Osteocyte (in vitro differentiated cells): Measurements from ENCODE around the gene ITGA11. TPM values are rescaled to one million over a fixed set of nuclear protein-coding genes. Genes with fewer than 3 reads are reported as not detected.
A peak's percentile ranks its signal among the peaks of the same experiment; 100 is the strongest.

Experiments used
- DNase-seq: peaks from one replicate; pipeline ENCODE4 v3.0.0; 2021; ENCODE audit warnings: mixed read lengths; ENCODE audit not compliant: unreplicated experiment; ENCODE audit errors: extremely low spot score
- H3K27ac Mint-ChIP-seq: one replicate; pipeline ENCODE4 v1.8.0; 2021; ENCODE audit warnings: mild to moderate bottlenecking, mixed read lengths; ENCODE audit not compliant: unreplicated experiment
- H3K27me3 Mint-ChIP-seq: one replicate; pipeline ENCODE4 v1.8.0; 2021; ENCODE audit warnings: mixed read lengths; ENCODE audit not compliant: unreplicated experiment
- H3K36me3 Mint-ChIP-seq: one replicate; pipeline ENCODE4 v1.8.0; 2021; ENCODE audit warnings: mixed read lengths; ENCODE audit not compliant: unreplicated experiment
- H3K4me1 Mint-ChIP-seq: one replicate; pipeline ENCODE4 v1.8.0; 2021; ENCODE audit warnings: mixed read lengths; ENCODE audit not compliant: unreplicated experiment
- H3K4me3 Mint-ChIP-seq: one replicate; pipeline ENCODE4 v1.8.0; 2021; ENCODE audit warnings: mild to moderate bottlenecking, moderate library complexity, mixed read lengths; ENCODE audit not compliant: unreplicated experiment
- H3K9me3 Mint-ChIP-seq: one replicate; pipeline ENCODE4 v1.8.0; 2021; ENCODE audit warnings: mixed read lengths; ENCODE audit not compliant: unreplicated experiment
- total RNA-seq: library from RNA; stranded (reverse); gene quantifications from 2 replicates; pipeline ENCODE4 v1.2.1, GENCODE V29; 2021
- TF ChIP-seq, protein P1 (sequence below): fragments of 200-600 bp; sonication (generic); IDR thresholded peaks from 2 replicates; pipeline ENCODE4 v1.5.0; 2021; ENCODE audit warnings: antibody characterized with exemption, mild to moderate bottlenecking, moderate library complexity

Gene ITGA11
- total RNA-seq, 1 donor from 2014 or later: 1,149 TPM

DNA sequence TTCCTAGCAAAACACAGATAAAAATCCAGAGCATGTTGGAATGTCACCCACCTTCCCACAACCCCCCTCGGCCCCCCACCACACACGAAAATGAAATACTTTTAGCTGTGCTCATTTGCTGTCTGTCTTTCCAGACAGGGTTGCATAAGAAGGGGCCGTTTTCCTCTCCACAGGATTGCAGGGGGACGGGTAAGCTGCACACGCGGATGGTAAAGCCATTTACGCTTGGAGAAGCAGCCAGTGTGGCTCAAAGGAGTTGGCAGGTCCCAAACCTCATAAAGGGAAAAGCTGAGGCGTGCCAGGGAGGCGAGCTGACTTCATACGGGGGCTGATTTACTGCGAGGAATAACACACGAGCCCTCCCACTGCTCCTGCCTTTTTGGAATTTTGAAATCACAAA is 47.4 kb upstream of the ITGA11 start:
- DNase-seq: peak; percentile 77
- TF ChIP-seq, protein P1, sequence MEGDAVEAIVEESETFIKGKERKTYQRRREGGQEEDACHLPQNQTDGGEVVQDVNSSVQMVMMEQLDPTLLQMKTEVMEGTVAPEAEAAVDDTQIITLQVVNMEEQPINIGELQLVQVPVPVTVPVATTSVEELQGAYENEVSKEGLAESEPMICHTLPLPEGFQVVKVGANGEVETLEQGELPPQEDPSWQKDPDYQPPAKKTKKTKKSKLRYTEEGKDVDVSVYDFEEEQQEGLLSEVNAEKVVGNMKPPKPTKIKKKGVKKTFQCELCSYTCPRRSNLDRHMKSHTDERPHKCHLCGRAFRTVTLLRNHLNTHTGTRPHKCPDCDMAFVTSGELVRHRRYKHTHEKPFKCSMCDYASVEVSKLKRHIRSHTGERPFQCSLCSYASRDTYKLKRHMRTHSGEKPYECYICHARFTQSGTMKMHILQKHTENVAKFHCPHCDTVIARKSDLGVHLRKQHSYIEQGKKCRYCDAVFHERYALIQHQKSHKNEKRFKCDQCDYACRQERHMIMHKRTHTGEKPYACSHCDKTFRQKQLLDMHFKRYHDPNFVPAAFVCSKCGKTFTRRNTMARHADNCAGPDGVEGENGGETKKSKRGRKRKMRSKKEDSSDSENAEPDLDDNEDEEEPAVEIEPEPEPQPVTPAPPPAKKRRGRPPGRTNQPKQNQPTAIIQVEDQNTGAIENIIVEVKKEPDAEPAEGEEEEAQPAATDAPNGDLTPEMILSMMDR: no peak
- H3K27ac Mint-ChIP-seq: peak overlapping the region; percentile 94
- H3K36me3 Mint-ChIP-seq: no peaks in the 10 kb centered on the region
- H3K9me3 Mint-ChIP-seq: no peaks in the 10 kb centered on the region
- peaks cover 50% of the 10 kb centered on the region for H3K4me1 Mint-ChIP-seq
- no peaks in the 10 kb centered on the region for H3K27me3 Mint-ChIP-seq
- H3K4me3 Mint-ChIP-seq: no peak overlapping the region

DNA sequence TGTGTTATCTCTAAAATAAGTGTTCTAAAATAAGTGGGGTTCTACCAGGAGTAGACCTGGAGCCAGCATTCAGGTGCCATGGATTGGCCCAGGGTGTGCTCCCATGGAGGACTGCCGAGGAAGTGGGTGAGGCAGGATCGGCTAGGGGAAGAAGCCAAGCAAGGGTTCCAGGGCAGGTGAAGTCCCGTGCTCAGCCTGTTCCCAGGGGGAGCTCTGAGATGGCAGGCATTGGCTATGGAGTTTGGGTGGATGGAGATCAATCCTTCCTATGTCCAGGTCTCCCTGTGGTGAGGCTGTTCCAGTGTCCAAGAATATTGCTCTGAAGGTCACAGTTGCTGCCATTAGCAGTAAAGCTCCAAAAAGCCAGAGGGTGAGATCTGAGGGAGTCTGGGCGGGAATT is 46.9 kb upstream of the ITGA11 start:
- Mint-ChIP-seq H3K27ac (peak overlapping the region; percentile 94), H3K9me3 (no peaks in the 10 kb centered on the region), H3K4me1 (peaks cover 47% of the 10 kb centered on the region), H3K27me3 (no peaks in the 10 kb centered on the region), H3K4me3 (no peak overlapping the region), H3K36me3 (no peaks in the 10 kb centered on the region)
- TF ChIP-seq, protein P1: no peak
- DNase-seq: peak; percentile 79

- DNase-seq: no peak
- Mint-ChIP-seq H3K27ac (no peak overlapping the region), H3K4me3 (no peak overlapping the region), H3K36me3 (no peaks in the 10 kb centered on the region), H3K9me3 (no peaks in the 10 kb centered on the region), H3K4me1 (peaks cover 40% of the 10 kb centered on the region), H3K27me3 (no peaks in the 10 kb centered on the region)
- TF ChIP-seq, protein P1: no peak
Observed at GRCh38 chr15:68475449-68475848, 43.5 kb upstream of the ITGA11 start.

- Mint-ChIP-seq H3K36me3 (peaks cover 5% of the 10 kb centered on the region), H3K4me3 (no peak overlapping the region), H3K27me3 (no peaks in the 10 kb centered on the region), H3K27ac (no peak overlapping the region), H3K4me1 (peaks cover 46% of the 10 kb centered on the region), H3K9me3 (peaks cover 7% of the 10 kb centered on the region)
- TF ChIP-seq, protein P1: no peak
- DNase-seq: no peak
Observed at GRCh38 chr15:68471541-68471940, 39.6 kb upstream of the ITGA11 start.

GRCh38 chr15:68470976-68471375 is 39.0 kb upstream of the ITGA11 start:
- peaks cover 46% of the 10 kb centered on the region for H3K4me1 Mint-ChIP-seq
- DNase-seq: no peak
- no peak overlapping the region for H3K4me3 Mint-ChIP-seq

More at GRCh38 chr15:68470976-68471375, 39.0 kb upstream of the ITGA11 start:
- Mint-ChIP-seq H3K9me3 (peaks cover 7% of the 10 kb centered on the region), H3K36me3 (peaks cover 5% of the 10 kb centered on the region), H3K27me3 (no peaks in the 10 kb centered on the region), H3K27ac (peak overlapping the region; percentile 80)
- TF ChIP-seq, protein P1: no peak
